GM21529 (cell line): ENCODE data around the gene AIMP2.
A peak's percentile ranks its signal among the peaks of the same experiment; 100 is the strongest.
"Not testable (repeated sequence)": the region's sequence is repeated elsewhere in the genome, so short reads cannot be mapped to it uniquely, and the experiment has no call there.

Source experiments
- ATAC-seq: cut with Tn5 transposase; IDR thresholded peaks from one replicate; pipeline ENCODE4 v1.9.1; 2021; ENCODE audit not compliant: unreplicated experiment

Gene AIMP2

GRCh38 chr7:6026011-6026819, 17.1 kb downstream of the AIMP2 start:
- ATAC-seq, result peak; percentile 97

GRCh38 chr7:6026820-6027311, 17.8 kb downstream of the AIMP2 start:
- ATAC-seq, result peak; percentile 29

- no peak for ATAC-seq
These were observed 18.8 kb downstream of the AIMP2 start for GRCh38 chr7:6027806-6028365.

GRCh38 chr7:6028563-6028962, 19.5 kb downstream of the AIMP2 start:
- ATAC-seq, result no peak

GRCh38 chr7:6030988-6031387, 21.9 kb downstream of the AIMP2 start, which contains the start of gene ANKRD61:
Gene ANKRD61 (plus strand): TSS chr7:6031376. CDS start chr7:6031376, 0 bp downstream.
- no peak for ATAC-seq

GRCh38 chr7:6031567-6031966, 22.5 kb downstream of the AIMP2 start:
- ATAC-seq, result no peak

- ATAC-seq, result no peak
These were observed 23.1 kb downstream of the AIMP2 start for GRCh38 chr7:6032167-6032566.

- ATAC-seq, result no peak
These were observed 23.6 kb downstream of the AIMP2 start for GRCh38 chr7:6032641-6033040.

- ATAC-seq, result no peak
These were observed 26.1 kb downstream of the AIMP2 start for GRCh38 chr7:6035165-6035564.

- ATAC-seq, result no peak
These were observed 26.6 kb downstream of the AIMP2 start for GRCh38 chr7:6035686-6036085.

- no peak for ATAC-seq
These were observed 40.7 kb downstream of the AIMP2 start for GRCh38 chr7:6049780-6050179.

- ATAC-seq, result not testable (repeated sequence)
These were observed 42.1 kb downstream of the AIMP2 start for GRCh38 chr7:6051185-6051584.

GRCh38 chr7:6056616-6057015, 47.5 kb downstream of the AIMP2 start:
- no peak for ATAC-seq

GRCh38 chr7:6057316-6058129, 48.5 kb downstream of the AIMP2 start:
- no peak for ATAC-seq

GRCh38 chr7:6059941-6060340, 50.9 kb downstream of the AIMP2 start:
- not testable (repeated sequence) for ATAC-seq

- peak; percentile 93 for ATAC-seq
These were observed 62.3 kb downstream of the AIMP2 start for GRCh38 chr7:6071406-6071805.
